Measurements from ENCODE around the gene GATA2.

Gene GATA2

GRCh38 chr3:128439226-128439625 lies 53.8 kb downstream of the GATA2 start:
- Mint-ChIP-seq H3K27ac (no peak overlapping the region), H3K4me1 (no peaks in the 10 kb centered on the region), H3K36me3 (no peaks in the 10 kb centered on the region), H3K9me3 (no peaks in the 10 kb centered on the region), H3K4me3 (no peak overlapping the region), H3K27me3 (peaks cover 19% of the 10 kb centered on the region)
- ATAC-seq (ENCODE audit: low read depth) = no peak
- DNase-seq (ENCODE audit: low spot score in 2 of 2) = no peak

DNA sequence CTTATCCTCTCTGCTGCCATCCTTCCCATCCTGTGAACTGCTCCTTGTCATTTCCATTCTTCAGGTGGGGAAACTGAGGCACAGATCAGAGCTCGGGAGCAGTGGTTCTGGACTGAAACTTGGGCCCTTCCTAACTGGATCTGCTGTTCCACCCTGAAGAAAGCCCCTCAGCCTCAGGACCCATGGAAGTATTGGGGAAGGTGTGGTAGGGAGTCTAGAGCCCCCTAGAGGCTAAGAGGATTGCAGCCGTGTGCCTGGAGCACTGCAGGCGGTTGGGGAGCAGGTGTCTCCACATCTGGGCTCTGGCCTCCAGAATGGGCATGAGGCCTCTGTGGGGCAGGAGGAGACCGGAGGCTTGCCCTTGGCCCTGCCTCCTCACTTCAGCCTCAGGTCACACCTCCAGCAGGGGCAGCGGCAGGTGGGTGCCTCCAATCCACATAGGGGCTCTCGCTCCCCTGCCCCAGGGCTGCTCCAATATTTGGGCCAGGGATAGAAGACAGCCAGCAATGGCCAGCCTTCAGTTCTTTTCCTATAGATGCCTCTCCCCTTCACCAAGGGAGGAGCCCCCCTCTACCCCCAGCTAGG lies 54.4 kb downstream of the GATA2 start:
- Mint-ChIP-seq H3K9me3 (no peaks in the 10 kb centered on the region), H3K27me3 (peaks cover 19% of the 10 kb centered on the region), H3K4me1 (no peaks in the 10 kb centered on the region), H3K36me3 (no peaks in the 10 kb centered on the region), H3K4me3 (no peak overlapping the region), H3K27ac (no peak overlapping the region)
- DNase-seq (ENCODE audit: low spot score in 2 of 2) (no peak), ATAC-seq (ENCODE audit: low read depth) (no peak)

DNA sequence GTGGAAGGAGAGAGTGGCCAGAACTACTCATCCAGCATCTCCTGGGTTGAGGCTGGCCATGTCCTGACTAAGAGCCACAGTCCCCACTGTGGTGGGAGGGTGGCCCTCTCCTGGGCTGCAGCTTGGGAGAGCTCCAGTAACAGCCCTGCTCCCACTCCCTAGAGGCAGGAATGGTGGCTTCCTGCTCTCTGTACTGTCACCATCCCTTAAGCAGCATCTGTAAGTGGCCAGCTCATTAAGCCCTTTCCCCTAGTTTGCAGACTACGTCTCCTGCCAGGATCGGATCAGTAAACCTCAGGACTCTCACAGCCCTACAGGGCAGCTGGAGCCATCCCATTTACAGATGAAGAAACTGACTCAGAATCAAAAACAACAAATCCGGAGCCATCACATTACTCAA lies 56.8 kb downstream of the GATA2 start:
- Mint-ChIP-seq H3K9me3 (no peaks in the 10 kb centered on the region), H3K36me3 (no peaks in the 10 kb centered on the region), H3K27ac (no peak overlapping the region), H3K27me3 (peaks cover 21% of the 10 kb centered on the region), H3K4me3 (no peak overlapping the region), H3K4me1 (peaks cover 10% of the 10 kb centered on the region)
- no peak for ATAC-seq (ENCODE audit: low read depth)
- DNase-seq (ENCODE audit: low spot score in 2 of 2) = no peak

- no peak overlapping the region for H3K4me3 Mint-ChIP-seq
- H3K9me3 Mint-ChIP-seq = no peaks in the 10 kb centered on the region
- peaks cover 10% of the 10 kb centered on the region for H3K4me1 Mint-ChIP-seq
- DNase-seq (ENCODE audit: low spot score in 2 of 2) (no peak), ATAC-seq (ENCODE audit: low read depth) (no peak)
- H3K27me3 Mint-ChIP-seq = peaks cover 26% of the 10 kb centered on the region
- no peaks in the 10 kb centered on the region for H3K36me3 Mint-ChIP-seq
- H3K27ac Mint-ChIP-seq = no peak overlapping the region
Measured at GRCh38 chr3:128435561-128435960, 57.4 kb downstream of the GATA2 start.

GRCh38 chr3:128435058-128435457 lies 57.9 kb downstream of the GATA2 start:
- peaks cover 10% of the 10 kb centered on the region for H3K4me1 Mint-ChIP-seq
- H3K4me3 Mint-ChIP-seq = no peak overlapping the region
- no peak for ATAC-seq (ENCODE audit: low read depth)
- H3K36me3 Mint-ChIP-seq = no peaks in the 10 kb centered on the region
- H3K9me3 Mint-ChIP-seq = no peaks in the 10 kb centered on the region
- no peak overlapping the region for H3K27ac Mint-ChIP-seq
- H3K27me3 Mint-ChIP-seq = peaks cover 26% of the 10 kb centered on the region
- DNase-seq (ENCODE audit: low spot score in 2 of 2) = no peak

DNA sequence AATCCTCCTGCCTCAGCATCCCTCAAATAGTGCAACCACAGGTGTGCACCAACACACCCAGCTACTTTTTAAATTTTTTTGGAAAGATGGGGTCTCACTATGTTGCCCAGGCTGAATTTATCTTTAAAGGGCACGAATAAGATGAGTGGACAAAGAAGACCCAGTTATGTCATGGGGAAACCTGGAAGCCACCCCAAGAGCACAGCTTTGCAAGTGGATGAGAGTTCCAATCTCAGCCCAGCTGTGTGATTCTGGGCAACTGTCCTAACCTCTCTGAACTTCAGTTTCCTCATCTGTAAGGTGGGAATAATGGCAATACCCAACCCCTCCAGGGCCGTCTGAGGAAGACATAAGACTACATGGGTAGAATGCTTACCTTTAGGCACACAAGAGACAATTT lies 58.5 kb downstream of the GATA2 start:
- Mint-ChIP-seq H3K27me3 (peaks cover 27% of the 10 kb centered on the region), H3K9me3 (no peaks in the 10 kb centered on the region), H3K4me3 (no peak overlapping the region), H3K36me3 (no peaks in the 10 kb centered on the region), H3K27ac (no peak overlapping the region), H3K4me1 (peaks cover 10% of the 10 kb centered on the region)
- ATAC-seq (ENCODE audit: low read depth) = no peak
- no peak for DNase-seq (ENCODE audit: low spot score in 2 of 2)

DNA sequence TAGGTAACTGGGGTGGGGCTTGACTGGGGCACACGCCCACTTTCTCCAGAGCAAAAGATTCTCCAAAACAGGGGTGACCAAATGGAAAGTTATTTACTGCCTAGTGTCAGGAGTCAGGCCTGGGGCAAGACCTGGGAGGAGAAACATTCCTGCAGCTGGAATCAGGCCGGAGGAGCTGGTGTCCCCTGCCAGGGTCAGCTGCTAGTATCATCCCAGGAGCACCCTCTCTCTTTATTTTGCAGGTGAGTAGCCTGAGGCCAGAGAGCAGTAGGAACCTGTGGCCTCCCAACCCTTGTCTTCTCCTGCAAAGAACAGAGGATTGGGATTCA lies 59.2 kb downstream of the GATA2 start:
- peaks cover 22% of the 10 kb centered on the region for H3K27me3 Mint-ChIP-seq
- ATAC-seq (ENCODE audit: low read depth) = no peak

DNA sequence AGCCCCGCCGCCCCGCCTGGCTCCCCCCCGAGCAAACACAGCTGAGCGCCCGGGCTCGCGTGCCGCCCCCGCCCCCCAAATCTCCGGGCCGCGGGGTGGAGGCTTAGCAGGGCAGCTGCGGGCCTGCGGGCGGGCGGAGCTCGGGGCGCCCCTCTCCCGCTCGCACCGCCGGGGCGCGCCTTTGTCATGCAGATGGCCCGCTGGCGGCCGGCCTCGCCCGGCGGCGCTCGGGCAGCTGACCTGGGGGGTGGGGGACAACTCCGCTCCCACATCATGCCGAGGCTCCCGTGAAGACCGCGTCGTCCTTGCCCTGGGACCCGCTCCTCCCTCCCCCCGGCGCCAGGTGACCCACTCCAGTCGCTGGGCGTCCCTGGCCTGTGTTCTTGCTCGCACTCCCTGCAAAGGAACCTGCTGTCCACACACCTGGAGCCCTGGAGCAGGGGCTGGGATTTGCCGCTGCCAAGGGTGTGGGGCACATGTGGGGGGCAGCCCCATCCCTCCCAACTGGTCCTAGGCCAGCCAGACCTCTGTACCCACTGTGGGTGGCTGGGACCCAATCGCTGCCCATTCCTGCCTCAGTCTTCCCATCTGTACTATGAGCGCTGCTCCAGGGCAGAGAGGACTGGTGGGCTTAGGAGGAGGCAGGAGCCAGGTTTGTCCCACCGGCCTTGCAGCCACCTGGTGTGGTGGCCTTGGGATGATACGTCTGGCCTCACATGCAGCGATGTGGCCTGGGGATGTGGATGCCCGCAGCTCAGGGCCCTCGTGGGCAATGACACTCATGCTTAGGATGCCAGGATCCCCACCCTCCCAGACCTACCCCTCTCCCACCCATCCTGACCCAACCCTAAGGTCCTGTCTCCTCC lies 59.8 kb downstream of the GATA2 start:
- Mint-ChIP-seq H3K27me3 (peaks cover 24% of the 10 kb centered on the region), H3K4me3 (no peak overlapping the region), H3K4me1 (peaks cover 10% of the 10 kb centered on the region), H3K27ac (no peak overlapping the region), H3K9me3 (no peaks in the 10 kb centered on the region), H3K36me3 (no peaks in the 10 kb centered on the region)
- DNase-seq (ENCODE audit: low spot score in 2 of 2) = no peak
- no peak for ATAC-seq (ENCODE audit: low read depth)

More for the DNA sequence above, 59.2 kb downstream of the GATA2 start:
- H3K9me3 Mint-ChIP-seq = no peaks in the 10 kb centered on the region
- H3K4me3 Mint-ChIP-seq = no peak overlapping the region
- H3K27ac Mint-ChIP-seq = no peak overlapping the region
- no peak for DNase-seq (ENCODE audit: low spot score in 2 of 2)
- peaks cover 10% of the 10 kb centered on the region for H3K4me1 Mint-ChIP-seq
- H3K36me3 Mint-ChIP-seq = no peaks in the 10 kb centered on the region

- no peak for ATAC-seq (ENCODE audit: low read depth)
- Mint-ChIP-seq H3K27me3 (peaks cover 25% of the 10 kb centered on the region), H3K4me3 (no peak overlapping the region), H3K4me1 (peaks cover 10% of the 10 kb centered on the region), H3K9me3 (no peaks in the 10 kb centered on the region), H3K27ac (no peak overlapping the region), H3K36me3 (no peaks in the 10 kb centered on the region)
- no peak for DNase-seq (ENCODE audit: low spot score in 2 of 2)
Measured at GRCh38 chr3:128432301-128432970, 60.6 kb downstream of the GATA2 start.

- DNase-seq (ENCODE audit: low spot score in 2 of 2) = no peak
- no peak for ATAC-seq (ENCODE audit: low read depth)
- H3K9me3 Mint-ChIP-seq = no peaks in the 10 kb centered on the region
- H3K27ac Mint-ChIP-seq = no peak overlapping the region
- no peak overlapping the region for H3K4me3 Mint-ChIP-seq
- no peaks in the 10 kb centered on the region for H3K36me3 Mint-ChIP-seq
- H3K27me3 Mint-ChIP-seq = peaks cover 23% of the 10 kb centered on the region
- peaks cover 10% of the 10 kb centered on the region for H3K4me1 Mint-ChIP-seq
Measured at GRCh38 chr3:128431803-128432300, 61.1 kb downstream of the GATA2 start.

- ATAC-seq (ENCODE audit: low read depth) (no peak), DNase-seq (ENCODE audit: low spot score in 2 of 2) (no peak)
- Mint-ChIP-seq H3K27ac (no peak overlapping the region), H3K27me3 (peaks cover 23% of the 10 kb centered on the region), H3K4me1 (peaks cover 10% of the 10 kb centered on the region), H3K36me3 (no peaks in the 10 kb centered on the region), H3K4me3 (no peak overlapping the region), H3K9me3 (no peaks in the 10 kb centered on the region)
Measured at GRCh38 chr3:128430731-128431130, 62.3 kb downstream of the GATA2 start.

DNA sequence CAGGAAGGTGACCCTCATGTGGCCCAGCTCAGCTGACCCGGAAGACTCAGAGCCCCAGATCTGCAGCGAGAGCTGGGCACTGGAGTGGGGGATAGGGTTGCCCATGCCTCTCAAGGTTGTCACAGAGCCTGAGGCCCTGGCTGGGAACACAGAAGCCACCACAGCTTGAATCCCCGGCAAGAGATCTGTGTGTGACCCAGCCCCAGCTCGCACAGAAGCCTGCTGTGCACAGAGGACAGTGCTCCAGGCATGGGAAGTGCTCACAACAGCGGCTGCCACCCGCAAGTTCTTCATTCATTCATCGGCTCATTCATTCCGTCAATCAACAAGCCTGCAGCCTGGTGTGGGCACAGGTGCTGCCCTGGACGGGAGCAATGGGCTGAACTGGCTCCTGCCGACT lies 62.7 kb downstream of the GATA2 start:
- Mint-ChIP-seq H3K4me3 (no peak overlapping the region), H3K27ac (no peak overlapping the region), H3K9me3 (no peaks in the 10 kb centered on the region), H3K27me3 (peaks cover 23% of the 10 kb centered on the region), H3K36me3 (no peaks in the 10 kb centered on the region), H3K4me1 (peaks cover 10% of the 10 kb centered on the region)
- ATAC-seq (ENCODE audit: low read depth) (no peak), DNase-seq (ENCODE audit: low spot score in 2 of 2) (no peak)

GRCh38 chr3:128429751-128430150 lies 63.2 kb downstream of the GATA2 start:
- no peak overlapping the region for H3K4me3 Mint-ChIP-seq
- DNase-seq (ENCODE audit: low spot score in 2 of 2) (no peak), ATAC-seq (ENCODE audit: low read depth) (no peak)
- peaks cover 23% of the 10 kb centered on the region for H3K27me3 Mint-ChIP-seq
- H3K4me1 Mint-ChIP-seq = peaks cover 10% of the 10 kb centered on the region
- H3K27ac Mint-ChIP-seq = no peak overlapping the region
- H3K9me3 Mint-ChIP-seq = no peaks in the 10 kb centered on the region
- no peaks in the 10 kb centered on the region for H3K36me3 Mint-ChIP-seq
